NK-92 (cell line): ENCODE data around the gene SMCO4.
"Not testable (repeated sequence)": the region's sequence is repeated elsewhere in the genome, so short reads cannot be mapped to it uniquely, and the experiment has no call there.

Source experiments
- DNase-seq: peaks from one replicate; lab custom pipeline; 2025; ENCODE audit not compliant: unreplicated experiment; lab: John Stamatoyannopoulos, UW

Gene SMCO4

GRCh38 chr11:93560199-93560932, 17.2 kb upstream of the SMCO4 start:
- no peak for DNase-seq

- DNase-seq = no peak
Measured at GRCh38 chr11:93559681-93560080, 16.5 kb upstream of the SMCO4 start.

GRCh38 chr11:93552874-93553273, 9.7 kb upstream of the SMCO4 start:
- no peak for DNase-seq

- DNase-seq = no peak
Measured at GRCh38 chr11:93549976-93550375, 6.8 kb upstream of the SMCO4 start.

GRCh38 chr11:93548679-93549319, 5.6 kb upstream of the SMCO4 start:
- DNase-seq = no peak

- DNase-seq = no peak
Measured at GRCh38 chr11:93547773-93548172, 4.6 kb upstream of the SMCO4 start.

- no peak for DNase-seq
Measured at GRCh38 chr11:93547028-93547427, 3.8 kb upstream of the SMCO4 start.

GRCh38 chr11:93545566-93545965, 2.4 kb upstream of the SMCO4 start:
- no peak for DNase-seq

- no peak for DNase-seq
Measured at GRCh38 chr11:93542811-93543229, 371 bp downstream of the SMCO4 start.

- DNase-seq = no peak
Measured at GRCh38 chr11:93541884-93542810, 1.0 kb downstream of the SMCO4 start.

GRCh38 chr11:93540896-93541553, 2.2 kb downstream of the SMCO4 start:
- no peak for DNase-seq

- DNase-seq = no peak
Measured at GRCh38 chr11:93540337-93540736, 2.9 kb downstream of the SMCO4 start.

- DNase-seq = no peak
Measured at GRCh38 chr11:93537767-93538261, 5.4 kb downstream of the SMCO4 start.

GRCh38 chr11:93537049-93537448, 6.1 kb downstream of the SMCO4 start:
- no peak for DNase-seq

- no peak for DNase-seq
Measured at GRCh38 chr11:93536101-93536861, 6.9 kb downstream of the SMCO4 start.

- DNase-seq = not testable (repeated sequence)
Measured at GRCh38 chr11:93535578-93535977, 7.6 kb downstream of the SMCO4 start.

- no peak for DNase-seq
Measured at GRCh38 chr11:93532806-93533205, 10.4 kb downstream of the SMCO4 start.

GRCh38 chr11:93532281-93532789, 10.9 kb downstream of the SMCO4 start:
- DNase-seq = no peak

GRCh38 chr11:93530468-93530826, 12.7 kb downstream of the SMCO4 start:
- no peak for DNase-seq
